ENCODE data around the gene KSR2. TPM values are rescaled to one million over a fixed set of nuclear protein-coding genes. Genes with fewer than 3 reads are reported as not detected.

KSR2 gene
- total RNA-seq, 4 donors from 2014 or later, result 0.32 to 7.0 (median 0.60) TPM

GRCh38 chr12:117686210-117686609, 282.6 kb downstream of the KSR2 start:
- no peak overlapping the region for H3K4me3 ChIP-seq
- TF ChIP-seq EP300 (IDR thresholded peaks at IDR 0.05; ENCODE audit: low read depth) (no peak), POLR2AphosphoS5 (IDR thresholded peaks at IDR 0.05) (no peak), POLR2A (IDR thresholded peaks at IDR 0.05) (no peak), CTCF (IDR thresholded peaks at IDR 0.05) (no peak)
- no peaks in the 10 kb centered on the region for H3K9me3 ChIP-seq
- H3K36me3 ChIP-seq, result no peaks in the 10 kb centered on the region
- DNase-seq, result no peak
- intact Hi-C loops (cut with DNase I; ENCODE audit: low total_unique reads), result no loop called here
- in situ Hi-C loops (cut with MboI; ENCODE audit: low pct_ligation_motif_present in 1 of 4, low pct_unique_long_range_greater_than_20kb in 1 of 4, low sequenced_read_pairs in 3 of 4), result no loop called here
- no peak overlapping the region for H3K27ac ChIP-seq
- H3K27me3 ChIP-seq, result no peaks in the 10 kb centered on the region
- 100% methylated on average over 1 of the region's 1 CpG; no CpG with 5 or more reads in 1 of the 2 donors for WGBS, 2 donors (ENCODE audit: low coverage in 1 of 2)
- H3K4me1 ChIP-seq, result peaks cover 0 to 8% (median 7%) of the 10 kb centered on the region in 4 donors

- Histone ChIP-seq H3K27me3 (no peaks in the 10 kb centered on the region), H3K4me3 (no peak overlapping the region), H3K4me1 (peaks cover 0 to 8% (median 7%) of the 10 kb centered on the region in 4 donors), H3K9me3 (no peaks in the 10 kb centered on the region), H3K36me3 (no peaks in the 10 kb centered on the region), H3K27ac (peak overlapping the region in 3 of 4 donors; percentile 23 to 58 (median 41))
- in situ Hi-C loops (cut with MboI; ENCODE audit: low pct_ligation_motif_present in 1 of 4, low pct_unique_long_range_greater_than_20kb in 1 of 4, low sequenced_read_pairs in 3 of 4) (no loop called here), intact Hi-C loops (cut with DNase I; ENCODE audit: low total_unique reads) (no loop called here)
- DNase-seq, result peak; percentile 66
- 28 to 29% methylated on average over 8 to 13 of the region's 13 CpGs for WGBS, 2 donors (ENCODE audit: low coverage in 1 of 2)
- no peak for TF ChIP-seq POLR2AphosphoS5 (IDR thresholded peaks at IDR 0.05)
- no peak for TF ChIP-seq EP300 (IDR thresholded peaks at IDR 0.05; ENCODE audit: low read depth)
- no peak for TF ChIP-seq POLR2A (IDR thresholded peaks at IDR 0.05)
- no peak for TF ChIP-seq CTCF (IDR thresholded peaks at IDR 0.05)
These were observed 283.5 kb downstream of the KSR2 start for GRCh38 chr12:117685110-117685926.

- Histone ChIP-seq H3K9me3 (no peaks in the 10 kb centered on the region), H3K27ac (no peak overlapping the region), H3K4me3 (no peak overlapping the region), H3K4me1 (peaks cover 0 to 8% (median 7%) of the 10 kb centered on the region in 4 donors), H3K27me3 (no peaks in the 10 kb centered on the region), H3K36me3 (no peaks in the 10 kb centered on the region)
- TF ChIP-seq POLR2A (IDR thresholded peaks at IDR 0.05) (no peak), POLR2AphosphoS5 (IDR thresholded peaks at IDR 0.05) (no peak), EP300 (IDR thresholded peaks at IDR 0.05; ENCODE audit: low read depth) (no peak), CTCF (IDR thresholded peaks at IDR 0.05) (no peak)
- 84 to 93% methylated on average over 3 to 6 of the region's 6 CpGs for WGBS, 2 donors (ENCODE audit: low coverage in 1 of 2)
- intact Hi-C loops (cut with DNase I; ENCODE audit: low total_unique reads), result no loop called here
- DNase-seq, result no peak
- in situ Hi-C loops (cut with MboI; ENCODE audit: low pct_ligation_motif_present in 1 of 4, low pct_unique_long_range_greater_than_20kb in 1 of 4, low sequenced_read_pairs in 3 of 4), result no loop called here
These were observed 284.3 kb downstream of the KSR2 start for GRCh38 chr12:117684471-117684870.

GRCh38 chr12:117680312-117680711, 288.5 kb downstream of the KSR2 start:
- WGBS, 2 donors (ENCODE audit: low coverage in 1 of 2), result 21 to 68% methylated on average over 3 of the region's 3 CpGs
- Histone ChIP-seq H3K9me3 (no peaks in the 10 kb centered on the region), H3K27ac (no peak overlapping the region), H3K4me3 (no peak overlapping the region), H3K36me3 (no peaks in the 10 kb centered on the region), H3K27me3 (no peaks in the 10 kb centered on the region), H3K4me1 (peaks cover 0 to 2% (median under 1%) of the 10 kb centered on the region in 4 donors)
- no peak for TF ChIP-seq CTCF (IDR thresholded peaks at IDR 0.05)
- no peak for TF ChIP-seq POLR2AphosphoS5 (IDR thresholded peaks at IDR 0.05)
- no peak for TF ChIP-seq EP300 (IDR thresholded peaks at IDR 0.05; ENCODE audit: low read depth)
- TF ChIP-seq POLR2A (IDR thresholded peaks at IDR 0.05), result no peak
- no peak for DNase-seq
- in situ Hi-C loops (cut with MboI; ENCODE audit: low pct_ligation_motif_present in 1 of 4, low pct_unique_long_range_greater_than_20kb in 1 of 4, low sequenced_read_pairs in 3 of 4) (no loop called here), intact Hi-C loops (cut with DNase I; ENCODE audit: low total_unique reads) (no loop called here)
